ACHN (cell line): ENCODE data around the gene CARD6.
"Not testable (repeated sequence)": the region's sequence is repeated elsewhere in the genome, so short reads cannot be mapped to it uniquely, and the experiment has no call there.

Experiments used
- DNase-seq: peaks from one replicate; pipeline ENCODE4 v3.0.0-alpha.2; 2015
- in situ Hi-C: cut with HindIII; loops from 2 replicates; pipeline ENCODE4 v1.10.0; 2017; ENCODE audit warnings: low sequenced_read_pairs, low pct_ligation_motif_present, low pct_unique_long_range_greater_than_20kb

CARD6 gene

GRCh38 chr5:40841068-40841805 lies at the start of gene CARD6:
Gene CARD6 (plus strand): TSS chr5:40841367. CDS start chr5:40841383, 16 bp downstream.
- no peak for DNase-seq
- in situ Hi-C loops, result no loop called here

- in situ Hi-C loops, result no loop called here
- no peak for DNase-seq
These were observed 49.4 kb upstream of the CARD6 start for GRCh38 chr5:40791715-40792139.

- DNase-seq, in situ Hi-C loops: not testable (repeated sequence)
These were observed 48.5 kb upstream of the CARD6 start for GRCh38 chr5:40792691-40793090.

- in situ Hi-C loops, DNase-seq: not testable (repeated sequence)
These were observed 46.8 kb upstream of the CARD6 start for GRCh38 chr5:40794340-40794739.

GRCh38 chr5:40794877-40795276 lies 46.3 kb upstream of the CARD6 start:
- in situ Hi-C loops, DNase-seq: not testable (repeated sequence)

GRCh38 chr5:40796487-40796889 lies 44.7 kb upstream of the CARD6 start:
- no peak for DNase-seq
- in situ Hi-C loops, result no loop called here

- peak; percentile 71 for DNase-seq
- in situ Hi-C loops, result no loop called here
These were observed 43.7 kb upstream of the CARD6 start for GRCh38 chr5:40797273-40798011.

GRCh38 chr5:40798012-40798800 lies 43.0 kb upstream of the CARD6 start, which contains the start of gene PRKAA1:
Gene PRKAA1 (minus strand): TSS chr5:40798374. CDS start chr5:40798189, 185 bp downstream.
- in situ Hi-C loops, result no loop called here
- peak; percentile 87 for DNase-seq

GRCh38 chr5:40798801-40799210 lies 42.4 kb upstream of the CARD6 start:
- DNase-seq, result no peak
- in situ Hi-C loops, result no loop called here

GRCh38 chr5:40799258-40799657 lies 41.9 kb upstream of the CARD6 start:
- in situ Hi-C loops, result no loop called here
- DNase-seq, result no peak

GRCh38 chr5:40801771-40802562 lies 39.2 kb upstream of the CARD6 start:
- in situ Hi-C loops, result no loop called here
- DNase-seq, result no peak

GRCh38 chr5:40812125-40812524 lies 29.0 kb upstream of the CARD6 start:
- DNase-seq, result no peak
- in situ Hi-C loops, result no loop called here

- in situ Hi-C loops, result no loop called here
- no peak for DNase-seq
These were observed 27.4 kb upstream of the CARD6 start for GRCh38 chr5:40813698-40814281.

- DNase-seq, result no peak
- in situ Hi-C loops, result no loop called here
These were observed 17.7 kb upstream of the CARD6 start for GRCh38 chr5:40823459-40823858.

- DNase-seq, in situ Hi-C loops: not testable (repeated sequence)
These were observed 15.6 kb upstream of the CARD6 start for GRCh38 chr5:40825461-40826043.

- in situ Hi-C loops, result no loop called here
- DNase-seq, result no peak
These were observed 14.5 kb upstream of the CARD6 start for GRCh38 chr5:40826489-40827187.
